GM19025 (cell line): Measurements from ENCODE around the gene EDAR.

Experiments
- ATAC-seq: cut with Tn5 transposase; IDR thresholded peaks from one replicate; pipeline ENCODE4 v1.9.1; 2021; ENCODE audit warnings: mild to moderate bottlenecking, low read depth, moderate library complexity; ENCODE audit not compliant: unreplicated experiment

Gene EDAR

DNA sequence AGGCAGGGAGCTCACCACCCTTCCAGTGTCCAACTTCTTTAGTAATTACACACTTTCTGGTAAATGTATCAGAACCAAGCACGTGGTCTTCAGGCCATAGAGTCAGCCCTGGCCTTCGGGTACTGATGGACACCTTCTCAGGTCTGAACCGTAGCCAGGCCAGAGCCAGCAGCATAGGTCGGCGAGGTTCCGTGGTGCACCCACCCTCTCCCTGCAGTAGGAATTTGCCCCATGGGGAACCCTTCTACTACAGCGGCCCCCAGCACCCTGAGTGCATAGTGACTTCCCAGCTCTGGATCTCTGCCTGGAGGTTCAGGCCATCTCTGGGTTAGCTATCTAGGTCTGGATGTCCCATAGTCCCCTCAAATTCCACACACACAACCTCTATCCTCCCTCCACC is 61.6 kb downstream of the EDAR start:
- ATAC-seq = no peak

DNA sequence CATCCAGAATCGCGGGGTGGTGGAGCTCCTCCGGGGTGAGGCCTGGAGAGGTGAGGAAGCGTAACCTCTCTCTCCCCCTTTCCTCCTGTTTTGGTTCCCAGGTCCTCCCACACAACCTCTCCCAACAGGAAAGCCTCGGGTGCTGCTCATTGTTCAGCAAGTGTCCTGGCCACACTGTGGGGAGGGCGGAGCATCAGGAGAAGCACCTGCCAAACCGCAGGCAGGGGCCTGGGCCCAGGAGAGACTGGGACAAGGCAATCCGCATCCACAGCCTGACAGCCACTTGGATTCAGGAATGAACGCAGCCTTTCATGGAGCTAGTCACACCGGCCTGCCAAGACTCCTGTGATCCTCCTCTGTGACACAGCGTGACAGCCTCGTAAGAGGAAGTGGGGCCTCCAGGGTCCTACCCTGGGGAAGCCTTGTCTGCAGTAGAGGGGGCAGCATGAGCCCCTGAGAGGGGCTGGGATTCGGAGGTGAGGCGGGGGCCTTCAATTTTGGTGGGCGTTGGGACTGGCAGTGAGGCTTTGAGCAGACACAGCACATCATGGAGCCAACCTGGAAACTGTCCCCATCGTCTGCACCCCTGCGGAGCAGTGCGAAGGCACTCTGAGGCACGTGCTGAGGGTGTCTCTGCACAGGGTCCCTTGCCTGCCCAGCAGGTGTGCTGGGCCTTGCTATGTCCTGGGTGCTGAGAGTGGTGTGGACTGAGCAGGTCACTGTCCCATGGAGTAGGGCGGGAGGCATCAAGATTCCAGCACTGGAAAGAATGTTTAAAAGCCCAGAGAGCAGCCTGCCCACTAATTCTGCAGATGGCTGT is 62.2 kb downstream of the EDAR start:
- ATAC-seq = no peak

DNA sequence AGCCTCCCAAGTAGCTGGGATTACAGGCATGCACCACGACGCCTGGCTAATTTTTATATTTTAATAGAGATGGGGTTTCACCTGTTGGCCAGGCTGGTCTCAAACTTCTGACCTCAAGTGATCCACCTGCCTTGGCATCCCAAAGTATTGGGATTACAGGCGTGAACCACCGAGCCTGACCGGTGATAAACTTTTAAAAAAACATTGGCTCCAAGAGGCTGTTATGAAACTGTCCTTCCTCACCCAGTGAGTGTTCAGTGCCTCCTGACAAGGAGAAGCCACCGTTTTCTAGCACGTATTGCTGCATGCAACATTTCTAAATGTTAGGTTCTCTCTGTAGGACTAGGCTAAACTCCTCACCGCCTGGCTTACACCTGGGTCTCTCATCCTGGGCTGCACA is 63.3 kb downstream of the EDAR start:
- no peak for ATAC-seq

- no peak for ATAC-seq
These were observed 63.7 kb downstream of the EDAR start for GRCh38 chr2:108925286-108925685.

DNA sequence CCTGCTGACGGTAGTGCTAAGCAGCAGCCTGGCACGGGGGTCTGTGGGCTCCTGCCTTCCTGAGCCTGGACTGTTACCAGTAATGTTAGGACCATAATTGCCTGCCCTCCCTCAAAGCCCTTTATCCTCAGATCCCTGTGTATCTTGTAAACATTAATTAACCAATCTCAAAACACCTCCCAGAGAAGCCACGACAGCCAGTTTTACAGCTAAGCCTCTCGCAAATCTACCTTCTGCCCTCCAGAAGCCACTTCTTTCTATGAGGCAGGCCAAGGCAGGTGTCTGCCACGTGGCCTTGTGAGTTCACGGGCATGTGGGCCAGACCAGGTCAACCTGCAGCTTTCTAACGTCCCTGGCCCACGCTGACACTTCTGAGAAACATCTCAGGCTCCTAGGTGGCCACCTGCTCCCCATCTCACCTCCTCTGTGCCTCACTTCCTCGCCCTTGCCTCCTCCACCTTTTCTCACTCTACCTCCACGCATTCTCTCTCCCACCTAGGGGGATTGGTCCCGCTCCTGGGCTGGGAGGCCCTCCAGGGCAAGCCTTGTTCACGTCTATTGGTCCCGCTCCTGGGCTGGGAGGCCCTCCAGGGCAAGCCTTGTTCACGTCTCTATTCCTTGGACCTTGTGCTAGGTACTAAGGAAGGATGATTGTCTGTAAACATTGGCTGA is 64.3 kb downstream of the EDAR start:
- ATAC-seq = no peak

DNA sequence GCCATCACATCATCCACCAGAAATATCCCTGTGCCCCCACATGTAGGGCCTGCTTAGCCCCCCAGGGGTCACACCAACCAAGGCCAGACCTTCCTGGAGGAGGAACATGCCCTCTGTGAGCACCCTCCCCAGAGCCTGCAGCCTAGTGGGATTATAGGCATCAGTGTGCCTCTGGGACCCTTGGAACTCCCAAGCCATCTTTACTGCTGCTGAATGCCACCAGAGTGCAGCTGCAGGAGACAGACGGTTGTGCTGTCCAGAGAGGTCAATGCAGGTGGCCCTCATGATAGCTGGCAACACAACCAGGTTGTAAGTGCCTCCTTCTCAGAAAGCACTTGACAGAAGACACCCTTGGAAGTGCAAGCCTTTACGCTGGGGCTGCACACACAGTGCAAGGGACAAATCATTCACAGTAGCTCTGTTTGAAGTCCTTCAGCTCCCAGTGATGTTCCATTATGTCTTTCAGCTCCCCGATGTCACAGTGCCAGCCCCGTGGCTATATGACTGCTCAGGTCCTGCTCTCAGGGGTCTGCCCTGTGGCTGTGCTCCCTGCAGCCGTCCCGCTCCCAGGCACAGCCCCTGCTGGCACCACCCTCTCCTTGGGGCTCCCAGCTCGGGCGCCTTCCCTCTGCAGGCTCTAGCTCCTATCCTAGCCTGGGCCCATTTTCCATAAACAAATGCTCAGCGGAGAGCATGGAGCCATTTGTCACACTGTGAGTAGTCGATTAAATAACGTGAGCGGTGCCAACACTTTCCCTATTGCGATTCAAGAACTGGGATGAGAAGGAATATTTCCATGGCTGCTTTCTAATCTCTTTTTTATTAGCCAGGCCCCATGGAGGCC is 65.1 kb downstream of the EDAR start:
- ATAC-seq = no peak

DNA sequence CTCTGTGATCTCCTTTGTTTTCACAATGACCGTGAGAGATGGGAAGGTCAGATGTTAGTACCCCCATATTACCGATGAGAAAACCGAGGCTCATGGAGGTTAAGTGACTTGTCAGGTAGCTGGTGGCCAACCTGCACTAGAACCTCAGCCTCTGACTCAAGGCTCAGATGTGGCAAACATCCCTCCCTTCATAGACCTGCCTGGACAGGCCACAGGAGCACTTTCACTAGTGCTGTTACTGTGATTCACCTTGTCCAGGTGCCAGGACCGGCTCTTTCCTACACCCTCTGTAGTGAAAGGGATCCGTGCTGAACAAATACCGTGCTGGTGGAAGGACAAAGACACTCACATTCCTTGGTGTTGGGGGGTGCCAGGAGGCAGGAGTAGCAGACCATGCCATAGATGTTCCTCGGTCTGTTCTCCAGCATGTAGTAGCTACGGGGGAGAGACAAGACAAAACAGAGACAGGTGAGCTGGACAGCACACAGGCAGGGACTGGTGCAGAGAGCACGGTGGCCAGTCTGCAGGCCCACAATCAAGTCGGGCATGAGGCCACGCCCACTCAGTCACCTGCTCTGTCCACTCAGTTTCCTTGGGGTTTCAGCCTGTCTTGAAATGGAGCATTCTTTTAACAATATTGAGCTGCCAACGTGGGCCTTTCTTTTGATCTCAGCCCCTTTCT is 65.9 kb downstream of the EDAR start:
- ATAC-seq = no peak

DNA sequence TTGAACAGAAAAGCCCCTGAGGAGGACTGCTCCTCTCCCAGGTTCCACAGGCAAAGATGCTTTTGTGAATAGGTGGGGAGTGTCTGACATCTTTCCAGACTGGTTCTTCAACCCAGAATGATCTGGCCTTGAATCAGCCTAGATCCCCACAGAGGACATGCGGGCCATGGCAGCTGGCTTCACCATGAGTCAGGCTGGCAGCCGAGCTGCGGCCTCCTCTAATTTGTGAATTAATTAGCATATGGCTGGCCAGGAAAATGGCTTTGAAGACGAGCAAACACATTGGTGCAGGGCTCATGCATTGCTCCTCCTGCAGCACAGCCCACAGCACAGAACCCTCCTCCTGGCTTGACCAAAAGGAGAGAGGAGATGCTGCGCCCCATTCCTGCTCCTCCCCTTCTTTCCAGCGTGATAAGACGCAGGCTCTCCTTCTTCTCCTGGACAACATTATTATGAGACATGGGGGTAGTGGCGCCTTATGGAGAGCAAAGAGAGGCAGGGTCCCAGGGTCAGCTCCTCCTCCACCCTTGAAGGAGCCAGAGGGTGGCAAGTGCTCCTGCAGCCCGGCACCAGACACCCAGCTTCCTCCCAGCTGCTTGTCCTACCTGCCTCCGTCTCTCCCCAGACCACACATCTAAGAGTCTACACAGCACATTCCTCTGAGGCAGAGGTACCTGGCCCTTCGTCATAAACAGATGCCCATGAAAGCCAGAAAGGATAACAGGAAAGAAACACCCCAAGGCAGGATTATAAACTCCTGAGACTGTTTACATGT is 66.7 kb downstream of the EDAR start:
- no peak for ATAC-seq

DNA sequence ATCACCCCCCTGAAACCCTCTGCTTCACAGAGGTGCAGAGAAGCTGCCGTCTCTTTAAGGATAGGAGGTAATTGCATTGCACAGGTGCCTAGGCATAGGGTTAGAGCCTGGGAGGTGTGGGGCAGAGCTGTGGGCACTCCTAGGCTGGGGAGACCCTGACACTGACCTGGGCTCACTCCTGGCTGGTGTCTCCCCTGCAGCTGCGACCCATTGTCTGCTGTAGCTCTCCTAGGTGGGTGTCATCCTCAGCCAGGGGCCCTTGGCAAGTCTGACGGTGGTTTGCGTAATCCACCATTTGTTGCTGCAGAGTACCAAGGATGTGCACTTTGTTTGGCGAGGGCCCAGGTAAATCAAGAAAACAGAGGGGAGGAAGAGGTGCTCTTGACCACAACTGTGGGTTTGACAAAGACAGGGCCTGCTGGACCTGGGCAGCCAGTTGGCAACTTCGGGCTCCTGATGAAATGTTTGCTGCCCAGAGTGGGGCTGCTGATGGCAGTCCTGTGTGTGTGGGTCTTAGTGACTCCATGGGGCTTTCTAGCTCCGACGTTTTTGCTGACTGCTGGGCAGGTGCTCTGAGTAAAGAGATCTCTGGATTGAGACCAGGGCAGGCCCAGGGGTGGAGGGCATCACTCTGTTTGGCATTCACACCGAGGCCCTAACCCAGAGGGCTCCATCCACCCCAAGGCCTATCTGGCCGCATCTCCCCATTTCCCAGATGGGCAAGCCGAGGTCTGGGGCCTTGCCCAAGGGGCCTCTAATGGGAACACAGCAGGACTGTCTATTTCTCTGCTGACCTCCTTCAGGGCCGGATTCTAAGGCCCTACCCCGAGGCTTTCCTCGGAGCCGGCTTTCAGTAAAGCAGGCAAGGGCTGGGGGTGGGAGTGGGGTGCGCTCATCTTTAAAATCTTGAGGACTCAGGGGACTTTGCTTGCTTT is 67.7 kb downstream of the EDAR start:
- ATAC-seq = no peak

DNA sequence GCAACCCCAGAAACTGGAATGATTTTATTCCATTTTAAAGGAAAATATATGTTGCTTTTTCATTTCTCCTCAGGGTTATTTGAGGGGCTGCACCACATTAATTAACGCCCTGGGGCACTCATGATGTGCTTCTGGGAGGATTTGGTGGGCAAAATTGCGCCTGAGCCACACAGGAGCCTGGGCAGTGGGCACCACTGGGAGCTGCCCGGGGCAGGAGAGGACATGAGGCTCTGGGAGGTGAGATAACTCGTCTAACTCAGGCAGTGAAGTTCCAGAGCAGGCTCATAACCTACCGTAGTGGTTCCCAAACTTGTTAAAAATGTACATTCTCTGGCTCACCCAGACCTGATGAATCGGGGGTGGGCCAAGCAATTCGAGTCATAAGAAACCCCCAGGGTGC is 68.3 kb downstream of the EDAR start:
- ATAC-seq = no peak

- ATAC-seq = no peak
These were observed 69.2 kb downstream of the EDAR start for GRCh38 chr2:108919571-108920373.

DNA sequence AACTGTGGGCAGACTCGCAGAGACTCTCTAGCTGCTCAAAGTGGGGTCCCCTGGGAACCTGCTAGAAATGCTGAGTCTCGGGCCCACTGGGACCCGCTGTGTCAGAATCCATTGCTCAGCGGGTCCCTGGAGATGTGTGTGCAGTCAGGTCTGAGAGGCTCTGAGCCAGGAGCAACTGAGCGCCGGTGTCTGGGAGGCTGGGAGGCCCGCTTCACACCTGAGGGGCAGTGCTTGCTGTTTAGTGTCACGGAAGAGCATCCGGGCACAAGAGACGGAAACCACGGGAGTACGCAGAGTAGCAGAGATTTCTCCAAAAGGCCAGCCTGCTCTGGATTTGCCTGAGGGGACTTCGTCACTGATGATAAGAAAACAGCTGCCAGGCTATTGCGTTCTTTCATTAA is 70.1 kb downstream of the EDAR start:
- ATAC-seq = no peak

GRCh38 chr2:108918156-108918874 is 70.7 kb downstream of the EDAR start:
- no peak for ATAC-seq

- ATAC-seq = no peak
These were observed 71.5 kb downstream of the EDAR start for GRCh38 chr2:108917526-108917925.

- ATAC-seq = no peak
These were observed 72.1 kb downstream of the EDAR start for GRCh38 chr2:108916796-108917421.

- ATAC-seq = no peak
These were observed 72.8 kb downstream of the EDAR start for GRCh38 chr2:108916122-108916795.

DNA sequence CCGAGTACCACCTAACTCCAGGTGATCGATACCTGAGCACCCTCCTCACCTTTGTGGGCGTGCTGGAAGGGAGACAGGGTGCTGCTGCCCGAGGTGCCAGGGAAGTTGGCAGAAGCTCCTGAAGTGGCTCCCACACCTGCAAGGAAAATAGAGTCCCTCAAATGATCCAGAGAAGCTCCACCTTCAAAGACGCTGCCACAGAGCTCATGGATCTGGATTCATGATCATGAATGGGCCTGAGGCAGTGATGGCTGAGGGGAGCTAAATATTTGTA is 76.5 kb downstream of the EDAR start:
- ATAC-seq = no peak
